GM12865 (cell line): ENCODE data around the gene TBCCD1.

ENCODE experiments used
- DNase-seq: peaks from one replicate; pipeline ENCODE4 v3.0.0; 2010; ENCODE audit warnings: low read depth
- H3K4me3 ChIP-seq: 2 replicates; pipeline ENCODE4 v1.5.1; 2011; ENCODE audit warnings: mild to moderate bottlenecking, low read depth, low read length, control low read depth
- TF ChIP-seq, protein P1 (sequence below): IDR thresholded peaks from 2 replicates; pipeline ENCODE4 v1.5.1; 2011; ENCODE audit warnings: low read length, control low read depth, low read depth, inconsistent platforms; ENCODE audit not compliant: insufficient read depth; ENCODE audit errors: missing control alignments

Gene TBCCD1

DNA sequence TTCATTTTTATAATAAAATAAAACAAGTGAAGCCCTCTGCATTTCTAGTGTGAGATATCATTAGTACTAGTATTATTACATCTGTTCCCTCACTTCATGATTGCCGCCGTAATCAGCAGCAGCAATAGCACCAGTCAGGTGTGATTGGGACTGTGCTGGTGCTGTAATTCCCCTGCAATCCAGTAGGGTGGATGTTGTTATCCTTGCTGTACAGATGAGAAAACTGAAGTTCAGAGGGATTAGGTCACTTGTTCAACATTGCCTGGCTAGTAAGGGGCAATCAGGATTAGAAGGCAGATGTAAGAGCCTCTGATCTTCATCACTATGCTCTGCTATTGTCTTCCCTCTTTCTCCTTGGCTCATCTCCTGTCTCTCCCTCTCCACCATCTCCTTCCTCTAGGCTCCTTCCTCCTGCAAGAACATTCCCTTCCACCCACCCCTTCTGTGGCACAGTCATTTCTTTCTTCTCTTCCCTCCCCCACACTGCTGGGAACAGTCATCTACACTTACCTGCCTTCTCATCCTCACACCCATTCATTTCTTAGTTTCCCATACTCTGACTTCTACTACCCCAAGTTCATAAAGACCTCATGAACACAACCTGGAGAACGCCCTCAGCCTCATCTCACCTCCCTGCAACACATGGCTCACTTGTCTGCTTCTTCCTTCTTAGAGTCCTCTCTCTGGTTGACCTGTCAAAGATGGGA, 52.7 kb downstream of the TBCCD1 start:
- DNase-seq: peak; percentile 41
- TF ChIP-seq, protein P1, sequence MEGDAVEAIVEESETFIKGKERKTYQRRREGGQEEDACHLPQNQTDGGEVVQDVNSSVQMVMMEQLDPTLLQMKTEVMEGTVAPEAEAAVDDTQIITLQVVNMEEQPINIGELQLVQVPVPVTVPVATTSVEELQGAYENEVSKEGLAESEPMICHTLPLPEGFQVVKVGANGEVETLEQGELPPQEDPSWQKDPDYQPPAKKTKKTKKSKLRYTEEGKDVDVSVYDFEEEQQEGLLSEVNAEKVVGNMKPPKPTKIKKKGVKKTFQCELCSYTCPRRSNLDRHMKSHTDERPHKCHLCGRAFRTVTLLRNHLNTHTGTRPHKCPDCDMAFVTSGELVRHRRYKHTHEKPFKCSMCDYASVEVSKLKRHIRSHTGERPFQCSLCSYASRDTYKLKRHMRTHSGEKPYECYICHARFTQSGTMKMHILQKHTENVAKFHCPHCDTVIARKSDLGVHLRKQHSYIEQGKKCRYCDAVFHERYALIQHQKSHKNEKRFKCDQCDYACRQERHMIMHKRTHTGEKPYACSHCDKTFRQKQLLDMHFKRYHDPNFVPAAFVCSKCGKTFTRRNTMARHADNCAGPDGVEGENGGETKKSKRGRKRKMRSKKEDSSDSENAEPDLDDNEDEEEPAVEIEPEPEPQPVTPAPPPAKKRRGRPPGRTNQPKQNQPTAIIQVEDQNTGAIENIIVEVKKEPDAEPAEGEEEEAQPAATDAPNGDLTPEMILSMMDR: peak; percentile 49
- no peak overlapping the region for H3K4me3 ChIP-seq

DNA sequence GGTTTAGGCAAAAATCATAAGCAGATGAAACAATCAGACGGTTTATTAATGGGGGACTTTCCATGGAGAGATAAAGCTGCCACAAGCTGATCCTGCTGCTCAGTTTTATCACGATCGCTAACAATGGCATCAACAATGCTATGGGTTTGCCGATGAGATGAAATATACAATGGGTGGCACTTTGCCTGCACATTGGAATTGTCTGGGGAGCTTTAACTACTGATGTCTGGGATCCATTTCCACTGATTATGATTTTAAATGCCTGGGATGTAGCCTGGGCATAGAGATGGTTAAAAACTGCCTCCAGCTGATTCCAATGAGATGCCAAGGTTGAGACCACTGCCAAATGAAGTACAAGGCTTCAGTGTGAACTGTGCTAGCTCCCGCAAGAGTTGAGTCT, 53.8 kb downstream of the TBCCD1 start:
- no peak for DNase-seq
- TF ChIP-seq, protein P1: no peak
- H3K4me3 ChIP-seq: no peak overlapping the region

DNA sequence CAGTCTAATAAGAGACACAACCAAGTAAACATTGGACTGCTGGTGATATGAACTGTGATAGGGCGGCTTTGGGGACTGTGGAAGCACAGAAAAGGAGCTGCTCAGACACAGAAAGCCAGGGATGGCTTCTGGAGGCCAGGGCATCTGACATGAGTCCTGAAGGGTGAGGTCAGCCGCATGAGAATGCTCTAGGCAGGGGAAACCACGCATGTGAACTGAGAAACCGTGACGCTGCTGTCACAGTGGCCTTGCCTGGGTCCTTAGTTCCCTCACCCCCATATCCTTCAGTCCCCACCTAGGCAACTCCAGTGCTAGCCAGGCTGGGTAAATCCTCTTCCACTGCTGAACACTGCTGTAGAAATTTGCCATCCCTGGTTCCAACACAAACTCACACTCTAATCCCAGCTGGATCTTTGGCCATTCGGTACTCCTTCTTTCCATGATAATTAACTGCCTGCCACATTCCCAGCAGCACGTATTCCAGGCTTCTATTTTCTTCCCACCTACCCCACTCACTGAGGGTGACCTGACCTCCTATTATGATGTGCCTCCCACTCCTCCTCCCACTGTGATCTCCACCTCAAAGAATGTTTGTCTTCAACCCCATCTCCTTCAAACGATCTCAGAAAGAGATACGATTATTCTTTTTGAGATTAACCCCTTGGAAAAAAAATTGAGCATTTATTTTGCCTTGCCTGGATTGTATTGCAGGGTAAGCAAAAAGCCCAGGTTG, 54.4 kb downstream of the TBCCD1 start:
- TF ChIP-seq, protein P1: no peak
- peak; percentile 59 for DNase-seq
- no peak overlapping the region for H3K4me3 ChIP-seq

DNA sequence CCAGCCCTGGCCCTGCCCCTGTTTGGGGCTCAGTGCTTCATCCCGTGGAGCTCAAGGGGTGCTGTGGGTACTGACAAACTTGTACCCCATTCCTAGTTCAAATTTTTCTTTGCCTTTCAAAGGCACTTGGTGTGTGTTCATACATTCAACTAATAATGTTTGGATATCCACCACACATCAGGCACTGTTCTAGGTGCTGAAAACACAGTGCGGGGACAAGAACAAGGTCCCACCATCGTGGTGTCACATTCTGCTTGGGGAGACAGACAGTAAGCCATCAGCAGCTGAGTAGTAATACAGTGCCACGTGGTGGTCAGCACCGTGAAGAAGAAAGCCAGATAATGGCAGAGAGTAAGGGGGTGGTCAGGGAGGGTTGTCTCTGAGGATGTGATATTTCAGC, 55.4 kb downstream of the TBCCD1 start:
- H3K4me3 ChIP-seq: no peak overlapping the region
- TF ChIP-seq, protein P1: no peak

DNA sequence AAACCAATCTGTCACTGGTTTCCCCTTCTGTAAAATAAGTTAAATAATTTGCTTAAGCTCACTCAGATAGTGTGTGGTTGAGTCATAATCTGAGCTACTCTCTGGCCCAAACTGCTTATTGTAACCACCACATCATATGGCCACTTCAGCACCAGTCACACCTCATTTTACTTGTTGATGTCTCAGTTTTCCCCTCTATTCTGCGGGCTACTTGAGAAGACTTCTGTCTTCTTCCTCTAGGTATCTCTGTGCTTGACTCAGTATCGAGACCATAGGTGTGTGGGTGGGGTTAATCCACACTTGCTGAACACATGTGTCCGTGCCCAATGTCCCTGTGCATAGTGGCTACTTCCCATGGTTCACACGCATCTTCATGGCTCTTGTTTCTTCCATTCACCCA, 55.9 kb downstream of the TBCCD1 start:
- DNase-seq: peak; percentile 86

More for the DNA sequence above, 55.4 kb downstream of the TBCCD1 start:
- DNase-seq: no peak

DNA sequence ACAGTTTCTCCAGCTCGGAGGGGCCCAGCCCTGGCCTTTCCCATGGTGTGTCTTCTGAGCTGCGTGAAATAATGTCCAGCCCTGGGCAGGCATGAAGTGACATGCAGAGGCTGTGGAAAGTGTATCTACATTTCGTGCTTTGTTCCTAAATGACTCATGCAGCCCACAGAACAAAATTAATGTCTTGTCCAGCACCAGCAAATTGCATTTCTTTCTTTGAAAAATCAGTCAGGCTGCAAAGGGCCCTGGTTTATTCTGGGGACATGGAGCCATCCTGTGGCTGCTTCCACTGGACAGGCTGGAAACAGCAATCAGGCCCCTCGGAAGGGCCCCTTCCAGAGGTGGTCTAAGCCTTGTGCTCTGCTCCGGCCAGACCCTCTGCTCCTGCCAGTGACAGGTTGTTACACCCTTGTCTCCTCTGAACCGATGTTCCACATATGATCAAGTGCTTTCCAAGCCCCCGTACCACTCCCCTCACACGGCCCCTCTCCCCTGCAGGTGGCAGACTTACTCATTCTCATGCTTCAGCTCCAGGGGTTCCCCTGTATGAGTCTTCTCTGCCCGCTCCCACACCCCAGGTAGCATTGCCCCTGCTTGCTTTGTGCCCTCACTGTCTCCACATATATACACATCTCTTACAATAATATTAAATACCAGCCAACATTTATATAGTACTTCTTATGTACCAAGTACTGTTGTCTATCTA, 56.6 kb downstream of the TBCCD1 start:
- TF ChIP-seq, protein P1: peak; percentile 21
- H3K4me3 ChIP-seq: no peak overlapping the region
- peak; percentile 57 for DNase-seq

More for the DNA sequence above, 55.9 kb downstream of the TBCCD1 start:
- TF ChIP-seq, protein P1: no peak
- H3K4me3 ChIP-seq: no peak overlapping the region
